Neural cell (in vitro differentiated cells): Measurements from ENCODE around the gene BRD3. TPM values are rescaled to one million over a fixed set of nuclear protein-coding genes. Genes with fewer than 3 reads are reported as not detected.
A peak's percentile ranks its signal among the peaks of the same experiment; 100 is the strongest.

Experiments used
- H2AFZ ChIP-seq: fragments of 200-600, 300-800 bp; sonication (generic), shearing (Covaris generic); 2 replicates; pipeline ENCODE4 v1.6.0; 2014; ENCODE audit warnings: low read depth, mild to moderate bottlenecking, antibody characterized with exemption, low read length, moderate library complexity
- H3F3A ChIP-seq: fragments of 200-600 bp; shearing (Covaris generic); 2 replicates; pipeline ENCODE4 v1.6.1; 2016; ENCODE audit warnings: mild to moderate bottlenecking, moderate library complexity, mixed read lengths, antibody characterized with exemption, low read length; ENCODE audit not compliant: insufficient read depth, poor library complexity, severe bottlenecking
- H3K27ac ChIP-seq: fragments of 200-600, 300-800 bp; sonication (generic), shearing (Covaris generic); 2 replicates; pipeline ENCODE4 v1.5.1; 2014; ENCODE audit warnings: mild to moderate bottlenecking, low read length, moderate library complexity
- H3K27me3 ChIP-seq: fragments of 300-800, 200-600 bp; sonication (generic), shearing (Covaris generic); 2 replicates; pipeline ENCODE4 v1.6.0; 2014; ENCODE audit warnings: mild to moderate bottlenecking, low read depth, low read length, moderate library complexity; ENCODE audit not compliant: insufficient read depth
- H3K36me3 ChIP-seq: fragments of 300-800, 200-600 bp; sonication (generic), shearing (Covaris generic); 2 replicates; pipeline ENCODE4 v1.5.1; 2014; ENCODE audit warnings: mild to moderate bottlenecking, antibody characterized with exemption, low read length, moderate library complexity; ENCODE audit not compliant: insufficient read depth
- H3K4me2 ChIP-seq: fragments of 300-800, 200-600 bp; sonication (generic), shearing (Covaris generic); 2 replicates; pipeline ENCODE4 v1.6.0; 2014; ENCODE audit warnings: mild to moderate bottlenecking, low read length
- H3K4me3 ChIP-seq: fragments of 300-800, 200-600 bp; sonication (generic), shearing (Covaris generic); 2 replicates; pipeline ENCODE4 v1.5.1; 2014; ENCODE audit warnings: mild to moderate bottlenecking, low read length, moderate library complexity
- H3K79me2 ChIP-seq: fragments of 200-600 bp; shearing (Covaris generic); replicated peaks from 2 replicates; pipeline ENCODE4 v1.6.0; 2014; ENCODE audit warnings: mild to moderate bottlenecking, low read length, moderate library complexity; ENCODE audit not compliant: insufficient read depth
- H3K9ac ChIP-seq: fragments of 300-800, 200-600 bp; sonication (generic), shearing (Covaris generic); 2 replicates; pipeline ENCODE4 v1.6.1; 2016; ENCODE audit warnings: mild to moderate bottlenecking, low read length, mixed read lengths
- H3K9me2 ChIP-seq: fragments of 200-600 bp; shearing (Covaris generic); 2 replicates; pipeline ENCODE4 v1.6.1; 2016; ENCODE audit warnings: mild to moderate bottlenecking, low read length, mixed read lengths; ENCODE audit not compliant: insufficient read depth
- H3K9me3 ChIP-seq: fragments of 200-600, 300-800 bp; sonication (generic), shearing (Covaris generic); 2 replicates; pipeline ENCODE4 v1.6.1; 2016; ENCODE audit warnings: mild to moderate bottlenecking, mixed run types, low read length, moderate library complexity, mixed read lengths
- H4K20me1 ChIP-seq: fragments of 200-600 bp; shearing (Covaris generic); 2 replicates; pipeline ENCODE4 v1.6.1; 2016; ENCODE audit warnings: mild to moderate bottlenecking, mixed run types; ENCODE audit not compliant: insufficient read depth
- CTCF ChIP-seq: fragments of 450-650 bp; IDR thresholded peaks from 2 replicates; pipeline ENCODE4 v1.5.1; 2014; ENCODE audit warnings: antibody characterized with exemption, mild to moderate bottlenecking, moderate library complexity; ENCODE audit not compliant: poor library complexity, severe bottlenecking
- EP300 ChIP-seq: fragments of 450-650 bp; conservative IDR thresholded peaks from 2 replicates; pipeline ENCODE4 v1.6.1; 2014; ENCODE audit warnings: antibody characterized with exemption, mild to moderate bottlenecking, moderate library complexity; ENCODE audit not compliant: poor library complexity, severe bottlenecking
- EZH2 ChIP-seq: fragments of 200-600, 300-800 bp; shearing (Covaris generic), sonication (generic); IDR thresholded peaks from 2 replicates; pipeline ENCODE4 v1.6.1; 2014; ENCODE audit warnings: antibody characterized with exemption, low read length, borderline replicate concordance, mild to moderate bottlenecking; ENCODE audit not compliant: insufficient read depth, poor library complexity, severe bottlenecking
- MXI1 ChIP-seq: fragments of 450-650 bp; conservative IDR thresholded peaks from 2 replicates; pipeline ENCODE4 v1.6.1; 2014; ENCODE audit warnings: antibody characterized with exemption, mild to moderate bottlenecking; ENCODE audit not compliant: poor library complexity, severe bottlenecking
- POLR2AphosphoS5 ChIP-seq: IDR thresholded peaks from 2 replicates; pipeline ENCODE4 v1.6.1; 2012
- RAD21 ChIP-seq: fragments of 450-650 bp; conservative IDR thresholded peaks from 2 replicates; pipeline ENCODE4 v1.6.1; 2014; ENCODE audit warnings: antibody characterized with exemption, mild to moderate bottlenecking, moderate library complexity
- SMC3 ChIP-seq: fragments of 450-650 bp; conservative IDR thresholded peaks from 2 replicates; pipeline ENCODE4 v1.6.1; 2014; ENCODE audit warnings: antibody characterized with exemption, mild to moderate bottlenecking, moderate library complexity; ENCODE audit not compliant: poor library complexity
- polyA plus RNA-seq: library from polyadenylated mRNA; depleted of rRNA; stranded (reverse); fragments of >200 nt; gene quantifications from 2 replicates; pipeline ENCODE4 v1.2.3, GENCODE V29; 2014

The BRD3 gene
- polyA plus RNA-seq, 1 donor from 2014 or later: 17.6 TPM

- Histone ChIP-seq H3K27me3 (no peaks in the 10 kb centered on the region), H3K79me2 (peaks cover 25% of the 10 kb centered on the region), H4K20me1 (peaks cover under 1% of the 10 kb centered on the region), H3K9me2 (no peaks in the 10 kb centered on the region), H3K36me3 (no peaks in the 10 kb centered on the region), H3K4me3 (peak overlapping the region; percentile 73), H2AFZ (no peak overlapping the region), H3K9me3 (no peaks in the 10 kb centered on the region), H3K9ac (peak overlapping the region; percentile 77), H3K4me2 (peak overlapping the region; percentile 65), H3K27ac (no peak overlapping the region), H3F3A (no peaks in the 10 kb centered on the region)
- TF ChIP-seq EZH2 (no peak), CTCF (peak; percentile 58), SMC3 (peak; percentile 63), RAD21 (peak; percentile 47), MXI1 (no peak)
Observed at GRCh38 chr9:133992780-133993634, 74.8 kb downstream of the BRD3 start.

DNA sequence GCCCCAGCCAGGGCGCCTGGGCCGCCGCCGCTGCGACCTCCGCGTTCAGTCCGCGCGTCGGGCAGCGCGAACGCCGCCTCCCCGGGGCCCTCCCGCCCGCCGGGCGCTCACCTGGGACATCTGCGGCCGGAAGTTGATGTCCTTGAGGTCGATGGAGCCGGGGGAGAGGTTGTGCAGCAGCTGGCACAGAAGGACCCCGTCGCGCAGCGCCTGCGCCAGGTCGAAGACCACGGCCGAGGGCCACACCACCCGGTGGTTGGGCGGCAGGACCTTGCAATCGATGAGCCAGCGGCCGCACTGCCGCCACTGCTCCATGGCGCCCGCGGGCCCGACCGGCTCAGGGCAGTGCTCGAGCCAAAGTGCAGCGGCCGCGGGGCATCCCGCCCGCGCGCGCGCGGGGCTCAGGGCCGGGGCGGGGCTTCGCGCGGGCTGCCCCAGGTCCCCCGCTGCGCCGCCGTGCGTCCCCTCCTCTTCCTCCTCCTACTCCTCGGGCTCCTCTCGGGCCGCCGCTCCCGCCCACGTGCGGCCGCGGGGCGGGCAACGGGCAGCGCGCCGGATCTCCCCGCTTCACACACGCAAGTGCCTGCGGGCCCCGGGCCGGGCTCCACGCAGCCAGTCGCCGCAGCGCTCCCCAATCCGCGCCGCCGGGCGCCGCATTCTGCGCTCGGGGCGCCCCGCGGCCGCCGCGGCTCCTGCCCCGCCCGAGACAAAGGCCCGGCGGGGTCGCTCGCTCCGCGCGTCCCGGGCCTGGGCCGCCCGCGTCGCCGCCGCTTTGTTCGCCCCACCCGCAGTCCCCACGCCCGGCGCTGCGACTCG, 75.7 kb downstream of the BRD3 start, which contains the start of gene VAV2:
Gene VAV2 (minus strand): TSS at position 361 of the 816 bp plus-strand sequence. CDS start 46 bp downstream, at position 315.
- Histone ChIP-seq H3K27me3 (no peaks in the 10 kb centered on the region), H3K9me3 (no peaks in the 10 kb centered on the region), H3K27ac (peak within 1 kb of the TSS; percentile 69), H3K4me2 (peak within 1 kb of the TSS; percentile 85), H3K9me2 (no peaks in the 10 kb centered on the region), H3K36me3 (no peaks in the 10 kb centered on the region), H3F3A (no peaks in the 10 kb centered on the region), H2AFZ (peak within 1 kb of the TSS; percentile 21), H4K20me1 (peaks cover 4% of the 10 kb centered on the region), H3K79me2 (peaks cover 33% of the 10 kb centered on the region), H3K4me3 (peak within 1 kb of the TSS; percentile 91), H3K9ac (peak within 1 kb of the TSS; percentile 77)
- no peak for TF ChIP-seq EZH2
- TF ChIP-seq EP300: no peak
- TF ChIP-seq RAD21: no peak
- no peak for TF ChIP-seq CTCF
- TF ChIP-seq POLR2AphosphoS5: peak; percentile 37
- no peak for TF ChIP-seq SMC3
- peak; percentile 85 for TF ChIP-seq MXI1
